ENCODE measurements around the gene CHTF18. TPM values are rescaled to one million over a fixed set of nuclear protein-coding genes. Genes with fewer than 3 reads are reported as not detected.

The CHTF18 gene
- total RNA-seq (2021) = 120 and 127 TPM in 2 replicates
- long read RNA-seq, full-length matches to known transcripts = 131 of 272 reads
- long read RNA-seq, partial matches to known transcripts = 17 of 272 reads
- long read RNA-seq, other reads (novel, unspliced or antisense) = 124 of 272 reads

GRCh38 chr16:788399-789126, at the start of gene CHTF18:
CHTF18 (plus strand) TSS chr16:788620; CDS start chr16:788685, 65 bp downstream.
- peak; percentile 94 for DNase-seq
- Histone ChIP-seq H3K9me3 (ENCODE audit: control insufficient read depth, low read depth, low read length) (no peaks in the 10 kb centered on the region), H3K23me2 (ENCODE audit: insufficient read length, low read depth, low read length, poor library complexity, severe bottlenecking) (peaks cover 11% of the 10 kb centered on the region), H3K23ac (ENCODE audit: insufficient read length, low read depth, low read length) (no peak within 1 kb of the TSS), H4K8ac (replicated peaks; ENCODE audit: insufficient read length, low read depth, low read length) (no peak within 1 kb of the TSS), H3K4me1 (ENCODE audit: insufficient read depth, low read length) (no peaks in the 10 kb centered on the region), H3K27ac (ENCODE audit: insufficient read length, low read depth, low read length) (no peak within 1 kb of the TSS), H3K79me2 (ENCODE audit: insufficient read depth, low read length) (no peaks in the 10 kb centered on the region; the same call in 1 of the 2 replicates), H2BK15ac (ENCODE audit: low read depth, low read length) (no peak within 1 kb of the TSS), H3K56ac (ENCODE audit: insufficient read length, low read depth, low read length) (no peak within 1 kb of the TSS), H2AK5ac (ENCODE audit: insufficient read length, low read length) (no peak within 1 kb of the TSS), H4K20me1 (ENCODE audit: control insufficient read depth, insufficient read depth, insufficient read length) (no peaks in the 10 kb centered on the region), H4K5ac (ENCODE audit: insufficient read length, low read depth, low read length) (no peak within 1 kb of the TSS), H2BK12ac (ENCODE audit: insufficient read length, low read depth, low read length) (no peak within 1 kb of the TSS), H4K91ac (ENCODE audit: insufficient read length, low read depth, low read length) (no peak within 1 kb of the TSS), H3K4me2 (ENCODE audit: insufficient read depth, insufficient read length, low read length) (peak within 1 kb of the TSS; percentile 88), H2BK5ac (ENCODE audit: insufficient read length, low read length) (no peak within 1 kb of the TSS), H2BK20ac (ENCODE audit: low read depth, low read length, poor library complexity, severe bottlenecking) (no peak within 1 kb of the TSS), H3K9ac (ENCODE audit: extremely low read depth, insufficient read length, low read length) (peak within 1 kb of the TSS; percentile 63), H3K18ac (ENCODE audit: insufficient read length, low read depth, low read length) (peak within 1 kb of the TSS; percentile 83), H3K27me3 (ENCODE audit: insufficient read depth, low read length) (no peaks in the 10 kb centered on the region), H3K79me1 (ENCODE audit: insufficient read depth, low read depth, low read length, poor library complexity, severe bottlenecking) (peaks cover 2% of the 10 kb centered on the region), H3K14ac (ENCODE audit: insufficient read depth, low read length) (peak within 1 kb of the TSS; percentile 93), H3T11ph (ENCODE audit: low read length) (no peak within 1 kb of the TSS), H2AFZ (ENCODE audit: low read length) (no peak within 1 kb of the TSS), H2BK120ac (ENCODE audit: low read depth, low read length, poor library complexity, severe bottlenecking) (no peak within 1 kb of the TSS), H3K4ac (ENCODE audit: low read depth, low read length) (no peak within 1 kb of the TSS)
- Mint-ChIP-seq H3K27ac (peak within 1 kb of the TSS in 2 of 3 experiments; percentile 44 to 59; a peak in 3 of 7 replicates), H3K27me3 (ENCODE audit: low read depth) (no peaks in the 10 kb centered on the region), H3K36me3 (ENCODE audit: insufficient read depth in 1 of 3, low read depth in 3 of 3) (peaks cover 8 to 31% (median 25%) of the 10 kb centered on the region in 3 experiments; a peak in 6 of 7 replicates), H3K4me3 (peak within 1 kb of the TSS; percentile 87 to 93), H3K9me3 (no peaks in the 10 kb centered on the region), H3K4me1 (peaks cover 0 to 2% of the 10 kb centered on the region in 2 experiments; a peak in 1 of 4 replicates)
- TF ChIP-seq CTCF (conservative IDR thresholded peaks at IDR 0.05) = no peak
- no CpG with 5 or more reads among the region's 97 CpGs for WGBS (ENCODE audit: extremely low coverage, insufficient read length, low lambda C conversion rate)
